Activated CD8-positive, alpha-beta memory T cell treated with anti-CD3 and anti-CD28 coated beads, Interleukin-2, amount 50 U/mL, for 4 hours (primary cell): ENCODE data around the gene SEC24D.

Experiments used
- DNase-seq: peaks from one replicate; pipeline ENCODE4 v3.0.0-alpha.2; 2020

SEC24D gene

GRCh38 chr4:118772767-118773428 lies 63.0 kb downstream of the SEC24D start:
- no peak for DNase-seq

- no peak for DNase-seq
These were observed 63.7 kb downstream of the SEC24D start for GRCh38 chr4:118772081-118772766.

GRCh38 chr4:118770741-118771187 lies 65.2 kb downstream of the SEC24D start:
- no peak for DNase-seq

- DNase-seq = no peak
These were observed 66.8 kb downstream of the SEC24D start for GRCh38 chr4:118769161-118769560.

GRCh38 chr4:118767109-118767508 lies 68.8 kb downstream of the SEC24D start:
- DNase-seq = no peak

- DNase-seq = no peak
These were observed 70.5 kb downstream of the SEC24D start for GRCh38 chr4:118765399-118765798.

- DNase-seq = no peak
These were observed 73.0 kb downstream of the SEC24D start for GRCh38 chr4:118762730-118763477.

GRCh38 chr4:118762155-118762554 lies 73.8 kb downstream of the SEC24D start:
- no peak for DNase-seq

- no peak for DNase-seq
These were observed 74.4 kb downstream of the SEC24D start for GRCh38 chr4:118761397-118762016.

GRCh38 chr4:118760493-118760892 lies 75.4 kb downstream of the SEC24D start:
- DNase-seq = no peak

- no peak for DNase-seq
These were observed 75.8 kb downstream of the SEC24D start for GRCh38 chr4:118760092-118760491.

- no peak for DNase-seq
These were observed 76.4 kb downstream of the SEC24D start for GRCh38 chr4:118759481-118759880.

GRCh38 chr4:118758293-118758692 lies 77.6 kb downstream of the SEC24D start:
- no peak for DNase-seq

- DNase-seq = no peak
These were observed 78.1 kb downstream of the SEC24D start for GRCh38 chr4:118757761-118758251.

GRCh38 chr4:118756958-118757357 lies 79.0 kb downstream of the SEC24D start:
- DNase-seq = no peak

GRCh38 chr4:118756429-118756828 lies 79.5 kb downstream of the SEC24D start:
- no peak for DNase-seq

- DNase-seq = no peak
These were observed 80.3 kb downstream of the SEC24D start for GRCh38 chr4:118755438-118756226.

- DNase-seq = no peak
These were observed 81.0 kb downstream of the SEC24D start for GRCh38 chr4:118754890-118755289.

GRCh38 chr4:118753685-118754084 lies 82.2 kb downstream of the SEC24D start:
- DNase-seq = no peak

GRCh38 chr4:118753096-118753495 lies 82.8 kb downstream of the SEC24D start:
- no peak for DNase-seq

- DNase-seq = no peak
These were observed 83.4 kb downstream of the SEC24D start for GRCh38 chr4:118752551-118752950.

- no peak for DNase-seq
These were observed 84.2 kb downstream of the SEC24D start for GRCh38 chr4:118751629-118752323.
